NCI-H128 (cell line): ENCODE measurements around the gene SPTBN5.

Experiments used
- DNase-seq: peaks from one replicate; lab custom pipeline; 2025; ENCODE audit not compliant: unreplicated experiment; lab: John Stamatoyannopoulos, UW

Gene SPTBN5

DNA sequence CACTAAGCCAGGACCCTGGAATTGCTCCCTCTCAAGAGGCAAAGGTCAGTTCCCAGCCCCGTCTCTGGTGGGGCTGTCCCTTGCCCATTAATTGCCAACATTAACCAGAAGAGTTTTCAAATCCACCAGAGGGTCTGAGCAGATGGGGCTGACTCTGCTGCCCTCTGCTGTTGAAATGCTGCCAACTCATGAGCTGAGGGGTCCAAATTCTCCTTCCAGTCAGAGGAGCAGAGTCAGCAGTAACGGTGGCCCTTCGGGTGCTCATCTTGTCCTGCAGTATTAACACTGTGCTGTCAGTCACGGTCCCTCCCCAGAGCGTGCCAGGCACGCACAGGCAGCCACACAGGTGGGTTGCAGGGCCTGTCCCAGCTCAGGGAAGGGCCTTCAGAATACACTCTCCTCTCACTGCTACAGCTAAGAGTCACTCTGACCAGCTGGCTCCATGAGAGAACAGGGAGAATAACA, 10.7 kb upstream of the SPTBN5 start:
- peak; percentile 55 for DNase-seq

DNA sequence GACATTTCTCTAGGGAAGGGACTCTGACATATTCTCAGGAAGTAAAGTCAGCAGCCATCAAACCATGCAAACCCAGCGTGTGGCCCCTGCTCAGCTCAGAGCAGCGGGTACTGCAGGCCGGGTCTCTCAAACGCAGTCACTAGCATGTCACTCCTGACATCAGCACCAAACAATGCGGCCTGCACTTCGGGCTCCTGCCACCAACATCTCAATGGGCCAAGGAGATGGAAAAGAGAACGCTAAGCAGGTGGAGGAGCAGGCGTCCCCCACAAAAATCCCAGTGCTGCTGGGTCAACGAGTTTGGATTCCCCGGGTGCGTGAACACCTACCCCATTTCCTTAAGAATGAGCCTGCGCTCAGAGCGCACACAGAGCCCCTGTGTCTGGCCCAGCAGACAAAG, 9.9 kb upstream of the SPTBN5 start:
- no peak for DNase-seq

DNA sequence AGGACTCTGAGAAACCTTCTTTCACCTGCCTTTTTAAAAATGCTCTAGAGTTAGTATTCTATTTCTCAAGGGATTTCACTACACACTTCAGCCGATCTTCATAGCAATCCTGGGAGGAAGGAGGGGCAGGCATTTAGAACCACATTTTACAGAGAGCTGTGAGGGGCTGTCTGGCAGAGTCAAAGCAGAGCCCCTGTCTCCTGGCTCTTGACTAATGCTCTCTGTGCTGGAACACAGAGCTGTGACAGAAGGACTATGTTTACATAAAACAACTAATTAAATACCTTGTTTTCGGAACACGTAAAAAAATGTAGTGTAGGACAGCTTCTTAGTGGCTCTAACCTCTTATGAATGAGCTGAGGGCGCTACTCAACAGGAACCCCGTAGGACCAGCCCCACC, 7.6 kb upstream of the SPTBN5 start:
- no peak for DNase-seq

DNA sequence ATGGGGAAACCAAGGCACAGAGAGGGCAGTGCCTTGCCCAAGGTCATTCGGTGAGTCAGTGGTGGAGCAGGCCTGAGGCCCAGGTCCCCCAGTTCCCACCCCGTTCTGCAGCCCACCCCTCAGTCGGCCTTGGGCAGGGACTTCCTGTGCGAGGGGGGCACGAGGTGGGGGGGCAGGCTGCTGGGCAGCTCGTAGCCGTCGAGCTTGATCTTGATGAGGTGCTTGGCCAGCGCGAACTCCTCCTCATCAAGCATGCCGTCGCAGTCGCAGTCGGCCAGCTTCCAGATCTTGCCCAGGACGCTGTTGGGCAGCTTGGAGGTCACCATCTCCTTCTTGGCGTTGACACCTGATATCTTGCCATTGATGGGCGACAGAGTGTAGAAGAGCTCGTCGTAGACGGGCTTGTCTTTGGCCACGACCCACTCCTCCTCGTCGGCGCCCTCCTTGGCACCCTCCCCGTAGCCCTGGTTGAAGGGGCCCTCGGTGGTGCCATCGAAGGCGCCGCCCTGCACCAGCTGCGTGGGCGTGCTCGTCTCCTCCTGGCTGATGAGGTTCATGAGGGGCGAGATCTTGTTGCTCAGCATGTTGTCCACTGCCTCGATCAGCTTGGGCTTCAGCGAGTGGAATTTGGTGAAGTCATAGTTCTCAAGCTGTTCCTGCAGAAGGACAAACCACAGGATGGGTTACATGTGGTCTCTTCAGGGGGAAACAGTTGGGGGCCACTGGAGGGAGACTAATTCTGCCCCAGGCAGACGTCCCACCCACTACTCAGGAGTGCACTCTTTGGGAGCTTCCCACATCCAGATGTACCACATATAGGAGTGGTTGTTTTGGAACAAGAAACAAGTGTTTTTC, 6.9 kb upstream of the SPTBN5 start:
- DNase-seq, result no peak

DNA sequence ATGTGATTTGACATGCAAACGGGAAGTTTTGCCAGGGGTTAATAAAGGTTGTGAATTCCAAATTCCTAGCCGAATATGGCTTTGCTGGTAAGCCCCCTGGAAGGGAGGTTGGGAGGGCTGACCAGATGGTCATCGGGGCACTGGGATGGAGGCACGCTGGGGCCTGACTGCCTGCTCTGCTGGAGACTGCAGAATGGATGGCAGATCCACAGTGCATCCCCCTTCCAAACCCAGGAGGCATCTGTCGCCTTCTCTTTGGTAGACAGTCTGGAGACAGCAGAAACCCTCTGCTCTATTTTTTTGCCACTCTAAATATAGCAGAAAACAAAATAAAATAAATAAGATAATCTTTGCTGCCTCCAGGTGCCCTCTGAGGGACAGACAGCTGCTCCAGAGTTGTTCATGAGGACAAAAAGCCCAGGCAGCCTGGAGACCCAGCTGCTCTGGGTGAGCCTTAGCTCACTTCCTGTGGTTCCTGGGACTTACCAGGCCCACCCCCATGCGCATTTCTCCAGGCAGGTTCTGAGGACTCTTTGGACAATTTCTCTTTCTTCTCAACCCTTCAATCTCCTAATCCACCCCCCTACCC, 6.1 kb upstream of the SPTBN5 start:
- DNase-seq, result no peak

DNA sequence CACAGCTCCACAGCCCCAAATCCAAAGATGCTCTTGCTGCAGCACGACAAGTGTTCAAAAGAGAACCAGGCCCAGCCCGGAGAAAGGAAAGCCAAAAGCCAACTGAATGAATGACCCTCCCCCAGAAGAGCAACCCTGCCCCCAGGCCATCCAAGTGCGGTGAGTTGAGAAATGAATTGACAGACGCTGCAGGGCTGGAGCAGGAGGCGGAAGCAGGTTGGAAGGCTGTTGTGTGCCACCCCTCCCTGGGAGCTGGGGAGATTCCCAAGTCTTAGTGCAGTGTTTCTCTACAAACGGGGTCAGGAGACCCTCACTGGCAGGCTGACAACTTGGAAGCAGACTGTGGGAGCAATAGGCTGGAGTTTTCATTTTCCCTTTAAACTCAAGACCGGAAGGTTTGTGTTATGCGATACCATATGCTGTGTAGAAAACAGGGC, 3.5 kb upstream of the SPTBN5 start:
- DNase-seq, result no peak

DNA sequence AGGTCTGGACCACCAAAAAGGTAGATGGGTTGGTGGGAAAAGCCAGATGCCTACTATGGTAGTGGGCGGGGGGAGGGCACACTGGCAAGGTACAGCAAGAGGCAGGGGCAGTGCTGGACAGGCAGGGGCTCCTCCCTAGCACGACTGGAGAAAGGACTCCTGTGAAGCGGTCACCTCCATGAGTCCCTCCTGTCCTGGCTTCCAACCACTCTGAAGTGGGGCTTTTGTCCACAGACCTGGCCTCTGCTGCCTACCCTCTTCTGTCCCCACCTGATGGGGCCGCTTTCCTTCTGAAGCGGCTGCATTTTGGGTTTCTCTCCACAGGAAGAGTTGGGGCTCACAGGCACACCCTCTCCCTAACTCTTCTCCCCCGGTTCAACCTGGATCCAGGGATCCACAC, 2.7 kb upstream of the SPTBN5 start:
- no peak for DNase-seq

DNA sequence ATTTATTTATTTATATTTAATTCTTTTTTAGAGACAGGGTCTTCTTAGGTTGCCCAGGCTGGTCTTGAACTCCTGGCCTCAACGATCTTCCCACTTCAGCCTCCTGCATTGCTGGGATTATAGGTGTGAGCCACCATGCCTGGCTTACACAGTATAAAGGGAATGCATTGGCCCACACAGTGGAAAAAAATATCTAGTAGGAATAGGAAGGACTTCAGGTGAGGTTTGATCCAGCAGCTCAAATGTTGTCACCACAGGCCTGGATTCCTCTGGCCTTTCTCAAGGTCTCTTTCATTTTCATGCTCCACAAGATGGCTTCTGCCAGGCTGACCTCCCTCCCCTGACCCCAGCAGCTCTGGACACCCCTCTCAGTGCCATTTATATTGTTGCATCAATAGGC, 2.1 kb upstream of the SPTBN5 start:
- no peak for DNase-seq

DNA sequence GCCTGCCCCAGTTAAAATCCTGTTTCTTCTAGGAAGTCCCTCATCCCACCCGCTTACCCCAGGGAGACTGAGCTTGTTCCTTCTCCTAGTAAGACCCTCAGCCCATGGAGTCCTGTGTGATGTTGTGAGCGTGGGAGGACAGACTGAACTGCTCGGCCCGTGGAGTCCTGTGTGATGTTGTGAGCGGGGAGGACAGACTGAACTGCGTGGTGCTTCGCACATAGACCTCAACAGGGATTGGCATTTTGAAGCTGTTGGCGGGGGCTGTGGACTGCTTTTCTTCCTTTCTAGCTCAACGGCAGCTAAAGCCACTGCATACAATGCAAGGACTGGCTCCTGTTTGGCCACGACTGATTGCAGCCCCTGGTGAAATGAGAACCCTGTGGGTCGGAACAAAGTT, 1.6 kb upstream of the SPTBN5 start:
- DNase-seq, result no peak

DNA sequence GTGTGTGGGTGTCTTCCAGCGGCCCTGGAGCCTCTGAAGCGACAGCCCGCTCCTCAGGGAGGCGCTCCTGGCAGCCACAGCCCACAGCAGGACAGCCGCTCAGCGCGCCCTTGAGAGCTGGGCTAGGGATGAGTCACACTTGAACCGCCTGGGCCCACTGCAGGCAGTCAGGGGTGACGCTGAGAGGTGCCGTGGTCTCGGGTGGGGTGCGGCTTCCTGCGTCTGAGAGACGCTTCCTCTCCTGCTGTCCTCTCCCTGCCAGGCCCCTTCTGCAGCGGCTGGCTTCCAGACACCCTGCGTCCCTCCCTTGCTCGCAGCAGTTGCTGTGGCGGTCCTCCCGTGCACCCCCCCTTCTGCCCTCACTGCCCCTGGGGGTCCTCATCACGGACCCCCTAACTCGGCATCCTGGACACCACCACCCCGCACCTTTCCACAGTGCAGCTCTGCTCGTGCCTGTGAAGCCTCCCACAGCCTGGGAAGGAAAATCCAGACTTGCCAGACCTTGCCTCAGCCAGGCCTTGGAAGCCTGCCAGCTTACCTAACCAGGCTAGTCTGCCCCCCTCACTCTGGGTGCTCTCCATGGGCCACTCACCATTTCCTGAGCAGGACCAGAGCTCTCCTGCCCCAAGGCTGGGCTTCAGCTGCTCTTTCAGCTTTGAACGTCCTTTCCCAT, 1.1 kb upstream of the SPTBN5 start:
- DNase-seq, result no peak

DNA sequence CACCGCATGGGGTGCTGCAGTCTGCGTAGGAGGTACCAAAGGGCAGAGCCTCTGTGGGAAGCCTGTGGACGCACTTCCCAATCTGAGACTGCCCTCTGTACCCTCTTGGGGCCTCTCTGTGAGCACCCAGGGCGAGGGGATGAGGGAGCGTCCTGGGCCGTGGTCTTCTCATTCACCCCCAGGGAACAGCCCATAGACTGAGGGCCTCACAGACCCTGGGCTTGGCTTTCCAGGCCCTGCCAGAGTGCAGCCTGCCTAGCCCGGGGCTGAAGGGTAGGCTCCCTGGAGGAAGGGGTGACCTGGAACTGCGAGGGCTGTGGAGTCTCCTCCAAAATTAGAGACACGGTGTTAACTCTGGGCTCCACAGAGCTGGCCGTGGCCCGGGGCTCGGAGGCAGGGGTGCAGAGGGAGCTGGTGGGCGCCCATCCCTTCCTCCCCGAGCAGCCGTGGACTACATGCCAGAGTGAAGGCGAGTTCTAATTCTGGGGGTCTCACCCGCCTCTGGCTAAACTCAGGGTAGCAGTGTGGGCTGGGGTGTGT, 468 bp upstream of the SPTBN5 start:
- DNase-seq, result no peak

DNA sequence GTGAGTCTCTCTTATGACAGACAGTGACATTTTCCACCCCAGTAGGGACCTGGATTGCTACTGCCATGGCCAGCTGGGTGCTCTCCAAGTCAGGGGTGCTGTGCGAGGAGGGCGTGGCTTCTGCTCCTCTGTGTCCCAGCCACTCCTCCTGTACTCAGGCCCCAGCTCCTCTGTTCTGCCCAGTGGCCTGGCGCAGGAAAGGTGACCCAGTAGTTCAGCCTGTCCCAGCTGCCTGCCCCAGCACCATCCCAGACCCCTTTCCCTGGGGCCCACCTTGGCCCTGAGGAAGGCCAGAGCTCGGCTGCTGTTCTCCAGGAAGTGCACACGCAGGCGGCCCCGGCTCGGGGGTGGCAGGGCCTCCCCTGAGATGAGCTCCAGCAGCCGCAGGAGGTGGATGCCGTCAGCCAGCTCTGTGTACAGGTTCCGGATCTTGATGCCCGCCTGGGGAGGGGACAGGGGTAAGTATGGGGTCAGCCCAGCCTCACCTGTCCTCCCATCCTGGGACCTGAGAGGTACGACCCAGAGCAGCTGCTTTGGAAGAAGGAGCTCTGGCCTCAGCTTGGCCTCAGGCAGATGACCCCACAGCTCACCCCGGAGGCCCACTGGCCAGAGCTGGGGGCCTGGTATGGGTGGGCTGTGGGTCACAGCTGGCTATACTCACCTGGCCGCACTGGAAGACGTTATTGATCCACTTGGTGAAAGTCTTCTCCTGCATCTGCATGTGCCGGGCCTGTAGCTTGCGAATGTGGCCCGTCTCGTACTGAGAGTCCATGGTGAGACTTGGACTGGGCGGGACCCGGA, 1.0 kb downstream of the SPTBN5 start:
- no peak for DNase-seq

DNA sequence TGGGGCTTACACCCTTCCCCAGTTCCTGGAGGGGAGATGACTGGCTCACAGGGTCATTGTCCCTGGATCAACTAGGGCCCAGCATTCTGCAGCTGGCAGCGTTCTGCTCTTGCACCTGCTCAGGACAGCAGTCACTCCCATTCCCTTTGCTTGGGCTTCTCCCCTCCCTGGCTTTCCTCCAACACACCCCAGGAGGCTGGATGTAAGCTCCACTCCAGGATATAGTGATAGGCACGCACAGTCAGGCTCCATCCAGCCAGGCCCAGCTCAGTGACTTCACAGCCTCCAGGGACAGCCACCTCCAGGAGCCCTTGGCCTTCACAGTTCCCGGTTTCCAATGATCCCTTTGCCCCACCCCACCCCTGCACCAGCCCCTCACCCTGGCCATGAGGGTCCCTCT, 1.9 kb downstream of the SPTBN5 start:
- no peak for DNase-seq

DNA sequence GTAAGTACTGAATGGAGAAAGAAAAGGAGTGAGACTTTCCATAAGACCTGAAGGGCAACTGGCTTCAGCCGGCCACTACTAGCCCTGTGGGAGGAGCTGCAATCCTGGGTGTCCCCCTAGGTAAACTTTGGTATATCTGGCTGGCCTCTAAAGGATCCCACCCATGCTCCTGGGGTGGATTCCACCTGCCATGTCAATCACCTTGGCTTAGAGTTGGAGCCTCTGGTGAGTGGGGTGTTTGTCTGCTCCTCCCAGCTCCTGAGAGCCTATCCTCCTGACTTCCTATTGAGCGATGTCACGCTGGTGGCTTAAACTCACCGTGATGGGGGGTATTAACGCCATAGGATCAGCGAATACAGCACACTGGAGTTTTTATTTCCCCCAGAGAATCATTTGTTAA, 2.6 kb downstream of the SPTBN5 start:
- DNase-seq, result no peak

DNA sequence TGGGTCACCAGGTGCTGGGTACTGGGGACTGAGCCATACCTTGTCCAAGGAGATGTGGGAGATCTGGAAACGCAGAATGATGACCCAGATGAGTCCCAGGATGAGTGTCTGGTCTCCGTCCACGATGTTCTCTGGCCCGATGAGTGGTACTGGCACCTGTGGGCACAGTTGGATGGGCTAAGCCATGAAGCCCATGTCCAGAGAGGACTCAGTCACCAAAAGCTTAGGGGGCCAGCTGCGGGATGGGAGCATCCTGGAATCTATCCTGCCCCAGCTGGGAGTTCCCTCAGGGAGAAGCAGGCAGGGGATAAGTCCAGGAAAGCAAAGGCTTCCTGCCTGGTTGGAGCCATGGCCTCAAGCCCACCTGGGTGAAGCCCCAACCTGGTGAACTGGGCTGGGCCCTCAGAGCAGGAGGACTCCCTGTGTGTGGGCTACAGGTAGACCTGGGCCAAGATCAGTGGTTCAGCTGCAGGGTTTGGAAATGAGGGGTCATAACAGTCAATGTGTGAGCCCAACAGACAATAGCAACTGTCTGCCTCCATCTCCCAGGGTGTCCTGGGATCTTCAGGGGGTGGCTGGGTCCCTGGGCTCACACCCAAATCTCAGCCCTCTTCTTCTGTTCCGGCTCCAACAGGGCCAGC, 3.7 kb downstream of the SPTBN5 start:
- no peak for DNase-seq

DNA sequence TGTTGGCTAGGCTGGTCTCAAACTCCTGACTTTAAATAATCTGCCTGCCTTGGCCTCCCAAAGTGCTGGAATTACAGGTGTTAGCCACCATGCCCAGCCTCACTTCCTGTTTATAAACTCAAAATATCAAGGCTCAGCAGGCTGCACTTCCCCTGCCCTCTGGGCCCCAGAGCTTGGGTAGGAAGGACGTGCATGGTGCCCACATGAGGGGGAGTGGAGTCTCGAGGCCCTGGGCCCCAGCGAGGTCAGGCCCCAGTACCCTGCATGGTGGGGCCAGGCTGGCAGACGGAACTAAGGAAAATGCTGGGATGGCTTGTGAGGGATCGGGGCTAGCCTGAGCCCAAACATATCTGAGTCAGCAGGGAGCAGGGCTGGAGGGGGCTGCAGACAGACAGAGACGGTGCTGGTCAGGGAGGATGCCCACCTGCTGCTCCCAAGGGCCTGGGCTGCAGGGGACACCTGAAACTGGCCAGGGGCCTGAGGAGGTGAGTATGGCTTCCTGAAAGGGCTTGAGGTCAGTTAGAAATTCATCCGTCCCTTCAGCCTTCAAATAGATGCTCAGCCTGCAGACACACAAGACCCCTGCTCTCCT, 5.1 kb downstream of the SPTBN5 start:
- DNase-seq, result no peak

DNA sequence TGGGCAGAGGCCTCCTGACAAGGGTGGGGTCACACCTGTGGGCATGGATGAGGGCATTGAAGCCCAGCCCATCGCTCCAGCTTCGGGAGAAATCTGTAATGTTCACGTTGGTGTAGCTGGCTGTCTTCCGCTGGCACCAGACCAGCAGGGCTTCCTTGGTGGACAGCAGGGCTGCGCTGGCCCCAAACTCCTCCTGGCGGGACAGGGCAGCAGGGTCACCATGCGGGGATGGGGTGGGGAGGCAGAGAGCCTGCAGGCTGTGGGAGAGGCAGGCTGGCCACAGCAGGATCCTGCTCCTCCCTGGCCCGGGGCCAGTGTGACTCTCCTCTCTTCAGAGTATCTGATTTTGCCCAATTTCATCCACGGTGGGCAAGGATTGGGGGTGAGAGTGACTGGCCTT, 6.0 kb downstream of the SPTBN5 start:
- DNase-seq, result no peak

DNA sequence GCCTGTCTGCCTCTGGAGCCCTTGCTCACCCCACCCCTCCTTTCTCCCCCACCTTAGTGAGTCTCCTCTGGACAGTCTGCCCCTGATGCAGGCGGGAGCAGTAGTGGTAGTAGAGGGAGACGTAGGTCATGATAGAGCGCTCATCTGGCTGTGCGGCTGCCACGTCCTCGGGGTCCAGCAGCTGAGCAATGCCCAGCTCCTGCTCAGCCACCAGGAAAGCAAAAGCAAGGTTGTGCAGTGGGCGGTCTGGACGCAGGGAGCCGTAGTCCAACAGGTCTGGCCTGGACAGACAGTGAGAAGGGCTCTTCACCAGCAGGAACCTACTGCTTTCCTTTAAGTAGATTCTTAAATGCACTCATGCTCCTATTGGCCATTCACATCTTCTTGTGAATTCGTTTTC, 6.7 kb downstream of the SPTBN5 start:
- no peak for DNase-seq

DNA sequence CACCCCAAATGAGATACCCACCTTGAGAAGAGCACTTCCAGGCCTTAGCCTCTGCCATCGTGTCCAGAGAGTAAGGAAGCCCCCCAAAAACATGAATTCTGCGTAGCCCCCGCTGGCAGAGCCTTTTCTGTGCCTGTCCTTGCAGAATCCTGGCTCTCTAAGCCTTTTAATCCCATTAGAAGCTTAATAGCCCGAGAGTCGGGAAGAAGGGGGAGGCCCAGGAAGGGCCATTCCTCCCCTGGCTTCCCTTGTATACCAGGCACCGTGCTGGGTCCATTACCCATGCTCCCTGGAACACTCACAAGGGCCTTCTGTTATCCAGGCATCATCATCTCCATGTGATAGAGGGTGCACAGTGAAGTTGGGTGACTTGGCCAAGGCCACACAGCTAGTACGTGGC, 7.1 kb downstream of the SPTBN5 start:
- DNase-seq, result no peak

DNA sequence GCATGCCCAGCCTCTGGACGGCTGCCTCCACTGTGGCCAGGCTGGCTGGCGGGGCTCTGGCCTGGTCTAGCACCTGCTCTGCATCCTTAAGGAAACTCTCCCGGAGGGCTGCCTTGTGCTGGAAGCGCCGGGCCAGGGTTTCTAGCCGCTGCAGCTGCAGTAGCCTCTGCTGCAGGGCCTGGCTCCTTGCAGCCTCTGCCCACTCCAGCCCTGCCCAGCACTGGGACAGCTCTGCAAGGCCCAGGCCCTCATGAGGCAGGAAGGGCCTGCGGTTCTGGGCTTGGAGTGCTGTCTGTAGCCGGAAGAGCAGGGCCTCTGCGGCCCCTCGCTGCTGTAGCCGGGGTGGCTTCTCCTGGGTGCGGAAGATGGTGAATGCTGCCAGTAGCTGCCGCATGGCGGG, 8.0 kb downstream of the SPTBN5 start:
- DNase-seq, result no peak
